Peyer's patch (tissue), 4 donors: Measurements from ENCODE around the gene OTUD5.

Experiments
- POLR2A ChIP-seq, 2 donors: fragments of 450-650 bp; IDR thresholded peaks; one replicate each; pipeline ENCODE4 v1.5.1; 2017; ENCODE audit warnings: antibody characterized with exemption in 2 of 2, mild to moderate bottlenecking in 2 of 2, moderate library complexity in 2 of 2
- TF ChIP-seq, protein P1 (sequence below), 6 experiments: fragments of 450-650 bp in 4 of 6; fragments of 200-600 bp in 2 of 6; sonication (generic) in 1 of 6; IDR thresholded peaks; one replicate each; pipeline ENCODE4 v1.5.1; 2017 to 2019; ENCODE audit warnings: antibody characterized with exemption in 6 of 6, mild to moderate bottlenecking in 3 of 6, moderate library complexity in 1 of 6

DNA sequence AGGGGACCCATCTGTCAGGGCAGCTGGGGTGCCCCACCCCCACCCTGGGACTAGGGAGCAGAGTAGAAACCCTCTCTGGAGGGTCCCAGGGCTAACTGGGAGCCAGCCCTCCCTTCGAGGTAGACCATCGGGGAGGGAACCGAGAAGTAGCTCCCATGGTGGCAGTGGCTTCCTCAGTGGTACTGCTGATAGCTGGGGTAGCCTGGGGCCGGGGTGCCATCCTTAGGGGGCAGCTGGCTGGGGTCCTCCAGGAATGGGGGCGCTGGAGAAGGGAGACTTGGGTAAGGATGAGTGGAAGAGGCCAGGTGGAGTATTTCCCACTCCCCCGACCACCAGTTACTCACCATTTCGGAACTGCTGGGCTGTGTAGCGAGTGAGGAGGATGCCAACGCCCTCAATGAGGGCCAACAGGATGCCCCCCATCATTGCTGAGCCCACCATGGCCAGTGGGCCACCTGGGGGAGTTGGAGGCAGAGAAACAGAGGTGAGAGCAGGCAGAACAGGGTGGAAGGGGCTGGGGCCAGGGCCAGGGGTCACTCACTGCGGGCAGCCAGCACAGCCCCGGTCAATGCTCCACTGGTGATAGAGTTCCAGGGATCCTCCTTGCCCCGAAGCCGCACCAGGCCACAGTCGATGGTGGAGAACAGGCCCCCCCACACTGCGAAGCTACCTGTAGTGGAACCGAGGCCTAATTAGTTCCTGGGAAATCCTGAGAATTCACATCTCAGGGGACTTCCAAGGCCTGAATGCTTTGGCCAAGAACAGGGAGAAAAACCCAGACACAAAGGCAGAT, 63.7 kb downstream of the OTUD5 start:
- no peak for TF ChIP-seq POLR2A (IDR thresholded peaks at IDR 0.05)
- TF ChIP-seq, protein P1, sequence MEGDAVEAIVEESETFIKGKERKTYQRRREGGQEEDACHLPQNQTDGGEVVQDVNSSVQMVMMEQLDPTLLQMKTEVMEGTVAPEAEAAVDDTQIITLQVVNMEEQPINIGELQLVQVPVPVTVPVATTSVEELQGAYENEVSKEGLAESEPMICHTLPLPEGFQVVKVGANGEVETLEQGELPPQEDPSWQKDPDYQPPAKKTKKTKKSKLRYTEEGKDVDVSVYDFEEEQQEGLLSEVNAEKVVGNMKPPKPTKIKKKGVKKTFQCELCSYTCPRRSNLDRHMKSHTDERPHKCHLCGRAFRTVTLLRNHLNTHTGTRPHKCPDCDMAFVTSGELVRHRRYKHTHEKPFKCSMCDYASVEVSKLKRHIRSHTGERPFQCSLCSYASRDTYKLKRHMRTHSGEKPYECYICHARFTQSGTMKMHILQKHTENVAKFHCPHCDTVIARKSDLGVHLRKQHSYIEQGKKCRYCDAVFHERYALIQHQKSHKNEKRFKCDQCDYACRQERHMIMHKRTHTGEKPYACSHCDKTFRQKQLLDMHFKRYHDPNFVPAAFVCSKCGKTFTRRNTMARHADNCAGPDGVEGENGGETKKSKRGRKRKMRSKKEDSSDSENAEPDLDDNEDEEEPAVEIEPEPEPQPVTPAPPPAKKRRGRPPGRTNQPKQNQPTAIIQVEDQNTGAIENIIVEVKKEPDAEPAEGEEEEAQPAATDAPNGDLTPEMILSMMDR (IDR thresholded peaks at IDR 0.05): no peak
